Aorta (tissue), 5 donors: ENCODE data around the gene GRHL3. TPM values are rescaled to one million over a fixed set of nuclear protein-coding genes. Genes with fewer than 3 reads are reported as not detected.

Experiments used
- ATAC-seq: fragments of 200-7000 bp; cut with Tn5 transposase; one replicate; pipeline ENCODE4 v1.9.1; 2022; ENCODE audit warnings: moderate library complexity; ENCODE audit not compliant: low FRiP score
- DNase-seq, 2 donors: peaks; one replicate each; pipeline ENCODE4 v3.0.0-alpha.2; 2020
- H3K27ac ChIP-seq, 2 donors: one replicate each; pipeline ENCODE4 v1.5.1; 2013; ENCODE audit warnings: low read length in 2 of 2, mild to moderate bottlenecking in 2 of 2, moderate library complexity in 2 of 2, control low read depth in 1 of 2, inconsistent platforms in 1 of 2, low read depth in 1 of 2
- H3K27me3 ChIP-seq, 2 donors: one replicate each; pipeline ENCODE4 v1.6.1; 2013; ENCODE audit warnings: control low read depth in 1 of 2, low read length in 1 of 2, mild to moderate bottlenecking in 1 of 2, moderate library complexity in 1 of 2; ENCODE audit not compliant: insufficient read depth in 2 of 2, control insufficient read depth in 1 of 2
- H3K36me3 ChIP-seq, 2 donors: one replicate each; pipeline ENCODE4 v1.6.1; 2013; ENCODE audit warnings: control low read depth in 1 of 2, low read length in 1 of 2, mild to moderate bottlenecking in 1 of 2; ENCODE audit not compliant: insufficient read depth in 2 of 2, control insufficient read depth in 1 of 2
- H3K4me1 ChIP-seq, 2 donors: one replicate each; pipeline ENCODE4 v1.6.1; 2013; ENCODE audit warnings: low read length in 2 of 2, control low read depth in 1 of 2, mild to moderate bottlenecking in 1 of 2, moderate library complexity in 1 of 2; ENCODE audit not compliant: insufficient read depth in 2 of 2, control insufficient read depth in 1 of 2
- H3K4me3 ChIP-seq, 2 donors: one replicate each; pipeline ENCODE4 v1.5.1; 2013; ENCODE audit warnings: low read length in 2 of 2, control low read depth in 1 of 2, mild to moderate bottlenecking in 1 of 2
- H3K9me3 ChIP-seq: one replicate; pipeline ENCODE4 v1.6.1; 2013; ENCODE audit warnings: mild to moderate bottlenecking, low read length; ENCODE audit not compliant: control insufficient read depth
- WGBS, 2 donors: extraction: QIAGEN DNeasy Blood & Tissue Kit; methylation state at CpG; one replicate each; pipeline ENCODE4 v1.1.7; 2013; 5-methylcytosine and 5-hydroxymethylcytosine counted together
- intact Hi-C, 2 donors: fragments of 100-400 bp; cut with DNase I; formaldehyde crosslinking; loops; one replicate each; pipeline versions ENCODE4 v1.14.2 to v1.15.0; 2022
- polyA plus RNA-seq, 2 donors: library from polyadenylated mRNA; stranded (reverse); fragments of 200-250 nt; gene quantifications; one replicate each; pipeline ENCODE4 v1.2.3, GENCODE V29; 2013
- total RNA-seq, 2 donors: library from RNA; stranded (reverse); fragmentation: NEBNext Ultra II Directional; extraction: Animal tissue kit (Norgen Biotek cat#: 25700); gene quantifications; one replicate each; pipeline ENCODE4 v1.2.1, GENCODE V29; 2021
- donor health status: healthy with polysubstance abuse.
- donor health status: Bipolar disorder and iron deficiency.
- donor health status: DM: no; HTN: no; CAD: no.
- donor health status: DM: no; HTN: no; CAD: no.
- donor health status: DM: yes; HTN: yes; CAD: no.

GRHL3 gene
- total and polyA plus RNA-seq, 4 donors: 0.08 TPM; not detected in 3

DNA sequence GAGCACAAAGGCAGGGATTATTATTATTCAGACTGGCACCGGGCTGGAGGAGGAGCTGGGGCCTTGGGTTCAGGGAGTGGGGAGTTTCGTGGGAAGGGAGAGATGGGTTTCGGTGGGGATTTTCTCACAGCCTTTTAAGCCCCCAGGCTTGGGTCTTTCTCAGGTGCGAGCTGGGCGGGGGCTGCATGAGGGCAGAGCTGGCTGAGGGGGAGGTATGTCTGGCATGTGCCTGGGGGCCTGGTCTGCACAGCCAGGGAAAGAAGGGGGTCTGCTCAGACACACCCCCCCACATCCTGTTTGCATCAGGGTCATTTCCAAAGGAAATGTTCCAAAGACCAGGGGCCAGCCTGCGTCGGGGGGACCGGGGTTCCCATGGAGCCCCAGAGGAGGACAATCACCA, 21.6 kb downstream of the GRHL3 start:
- Histone ChIP-seq H3K9me3 (no peaks in the 10 kb centered on the region), H3K4me3 (no peak overlapping the region), H3K4me1 (no peaks in the 10 kb centered on the region), H3K36me3 (no peaks in the 10 kb centered on the region), H3K27ac (no peak overlapping the region), H3K27me3 (no peaks in the 10 kb centered on the region)
- no peak for ATAC-seq
- no peak for DNase-seq
- WGBS, 2 donors: 63 to 72% methylated on average over 8 of the region's 8 CpGs
- intact Hi-C loops: no loop called here

DNA sequence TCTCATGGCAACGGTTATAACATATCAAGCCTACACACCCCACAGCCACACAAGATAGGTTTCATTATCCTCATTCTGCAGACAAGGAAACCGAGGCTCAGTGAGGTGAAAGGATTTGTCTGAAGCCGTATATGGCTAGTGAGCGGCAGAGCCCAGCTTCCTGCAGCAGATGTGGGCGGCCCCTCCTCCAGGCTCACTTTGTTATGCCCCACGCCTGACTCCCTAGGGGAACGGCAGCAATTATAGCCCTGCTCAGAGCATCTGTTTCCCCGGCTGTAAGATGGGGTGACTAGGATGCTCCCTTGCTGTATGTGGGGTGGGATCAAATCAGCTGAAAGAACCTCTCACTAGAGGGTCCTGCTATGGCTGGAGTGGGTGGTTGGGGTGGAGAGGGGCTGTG, 22.1 kb downstream of the GRHL3 start:
- Histone ChIP-seq H3K4me1 (no peaks in the 10 kb centered on the region), H3K4me3 (no peak overlapping the region), H3K9me3 (no peaks in the 10 kb centered on the region), H3K27me3 (no peaks in the 10 kb centered on the region), H3K27ac (no peak overlapping the region), H3K36me3 (no peaks in the 10 kb centered on the region)
- 65% methylated on average over 8 of the region's 8 CpGs for WGBS, 2 donors
- DNase-seq: no peak
- intact Hi-C loops: no loop called here
- ATAC-seq: no peak

DNA sequence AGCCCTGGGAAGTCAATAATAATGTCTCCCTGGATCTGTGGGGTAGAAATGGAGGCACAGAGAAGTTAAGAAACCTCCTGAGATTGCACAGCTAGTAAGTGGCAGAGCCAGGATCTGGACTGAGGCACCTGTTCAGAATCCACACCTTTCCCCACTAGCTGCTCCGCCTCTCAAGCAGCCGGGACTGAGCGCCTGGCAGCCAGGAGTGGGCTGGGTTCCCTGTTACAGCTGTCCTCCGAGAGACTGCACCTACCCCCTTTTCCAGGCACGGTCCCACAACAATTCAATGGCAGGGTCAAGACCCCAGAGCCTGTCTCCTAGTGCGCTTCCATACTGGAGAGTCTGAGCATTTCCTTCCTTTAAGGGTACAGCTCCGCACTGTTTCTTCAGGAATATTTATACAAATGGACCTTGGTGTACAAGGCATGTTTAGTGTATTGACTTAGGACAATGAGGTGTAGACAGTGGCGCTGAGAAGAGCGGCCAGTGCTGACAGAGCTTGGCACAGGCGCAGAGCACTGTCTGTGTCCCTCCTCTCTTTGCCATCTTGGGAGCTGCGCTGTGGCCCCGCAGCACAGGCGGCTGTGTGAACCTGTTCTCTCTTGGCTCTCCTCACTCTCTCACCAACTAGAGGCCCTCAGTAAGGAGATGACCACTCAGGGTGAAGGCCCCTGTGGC, 24.4 kb downstream of the GRHL3 start:
- H3K4me1 ChIP-seq: no peaks in the 10 kb centered on the region
- no peak overlapping the region for H3K4me3 ChIP-seq
- DNase-seq (no peak), ATAC-seq (no peak)
- 85 to 92% methylated on average over 13 of the region's 13 CpGs for WGBS, 2 donors
- intact Hi-C loops: no loop called here
- no peaks in the 10 kb centered on the region for H3K36me3 ChIP-seq
- H3K27me3 ChIP-seq: no peaks in the 10 kb centered on the region
- no peaks in the 10 kb centered on the region for H3K9me3 ChIP-seq
- no peak overlapping the region for H3K27ac ChIP-seq

DNA sequence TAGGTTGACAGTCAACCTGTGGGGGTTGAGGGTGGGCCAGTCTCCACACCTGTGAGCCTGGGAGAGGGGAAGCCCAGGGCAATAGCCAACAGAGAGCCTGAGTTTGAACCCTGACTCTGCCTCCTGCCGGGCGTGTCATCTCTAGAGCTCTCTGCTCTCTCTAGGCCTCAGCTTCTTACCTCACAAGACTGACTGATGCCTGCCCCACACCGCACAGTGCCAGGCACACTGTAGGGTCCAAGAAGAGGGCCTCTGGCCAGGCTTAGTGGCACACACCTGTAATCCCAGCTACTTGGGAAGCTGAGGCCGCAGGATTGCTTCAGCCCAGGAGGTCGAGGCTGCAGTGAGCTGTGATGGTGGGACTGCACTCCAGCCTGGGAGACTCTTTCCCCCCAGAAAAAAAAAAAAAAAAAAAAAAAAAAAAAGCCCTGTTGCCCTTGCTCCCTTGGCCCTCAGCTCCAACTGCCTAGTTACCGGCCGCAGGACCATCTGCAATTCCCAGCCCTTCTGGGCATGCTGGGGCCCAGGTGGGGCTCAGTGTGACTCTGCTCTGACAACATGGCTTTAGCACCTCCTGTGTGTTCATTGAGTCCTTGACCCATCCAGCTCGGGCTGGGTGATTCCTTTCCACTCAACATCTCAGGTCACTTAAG, 25.1 kb downstream of the GRHL3 start:
- DNase-seq: no peak
- Histone ChIP-seq H3K4me3 (no peak overlapping the region), H3K36me3 (no peaks in the 10 kb centered on the region), H3K27ac (no peak overlapping the region), H3K27me3 (no peaks in the 10 kb centered on the region), H3K9me3 (no peaks in the 10 kb centered on the region), H3K4me1 (no peaks in the 10 kb centered on the region)
- WGBS, 2 donors: 86 to 91% methylated on average over 8 of the region's 8 CpGs
- intact Hi-C loops: no loop called here
- no peak for ATAC-seq

DNA sequence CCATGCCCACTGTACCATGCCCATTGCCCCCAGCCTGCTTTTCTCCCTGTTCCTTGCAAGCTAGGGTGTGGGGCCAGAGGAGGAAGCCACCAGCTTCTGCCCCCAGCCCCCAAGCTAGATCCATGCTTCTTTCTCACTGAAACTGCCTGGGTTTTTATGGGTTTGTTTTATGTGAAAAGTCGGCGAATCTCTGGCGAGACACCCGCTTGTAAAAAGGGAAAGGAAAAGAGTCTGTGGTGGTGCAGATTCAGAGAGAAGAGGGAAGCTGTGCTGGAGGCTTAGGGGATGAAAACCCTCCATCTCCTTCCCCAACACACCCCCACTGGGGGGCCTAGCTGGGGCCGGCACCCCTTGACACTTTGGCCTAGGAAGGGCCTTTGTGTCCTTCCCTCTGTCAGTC, 26.2 kb downstream of the GRHL3 start:
- Histone ChIP-seq H3K36me3 (no peaks in the 10 kb centered on the region), H3K27ac (no peak overlapping the region), H3K9me3 (no peaks in the 10 kb centered on the region), H3K4me1 (no peaks in the 10 kb centered on the region), H3K4me3 (no peak overlapping the region), H3K27me3 (no peaks in the 10 kb centered on the region)
- 69 to 72% methylated on average over 5 of the region's 5 CpGs for WGBS, 2 donors
- intact Hi-C loops: no loop called here
- ATAC-seq (no peak), DNase-seq (no peak)

DNA sequence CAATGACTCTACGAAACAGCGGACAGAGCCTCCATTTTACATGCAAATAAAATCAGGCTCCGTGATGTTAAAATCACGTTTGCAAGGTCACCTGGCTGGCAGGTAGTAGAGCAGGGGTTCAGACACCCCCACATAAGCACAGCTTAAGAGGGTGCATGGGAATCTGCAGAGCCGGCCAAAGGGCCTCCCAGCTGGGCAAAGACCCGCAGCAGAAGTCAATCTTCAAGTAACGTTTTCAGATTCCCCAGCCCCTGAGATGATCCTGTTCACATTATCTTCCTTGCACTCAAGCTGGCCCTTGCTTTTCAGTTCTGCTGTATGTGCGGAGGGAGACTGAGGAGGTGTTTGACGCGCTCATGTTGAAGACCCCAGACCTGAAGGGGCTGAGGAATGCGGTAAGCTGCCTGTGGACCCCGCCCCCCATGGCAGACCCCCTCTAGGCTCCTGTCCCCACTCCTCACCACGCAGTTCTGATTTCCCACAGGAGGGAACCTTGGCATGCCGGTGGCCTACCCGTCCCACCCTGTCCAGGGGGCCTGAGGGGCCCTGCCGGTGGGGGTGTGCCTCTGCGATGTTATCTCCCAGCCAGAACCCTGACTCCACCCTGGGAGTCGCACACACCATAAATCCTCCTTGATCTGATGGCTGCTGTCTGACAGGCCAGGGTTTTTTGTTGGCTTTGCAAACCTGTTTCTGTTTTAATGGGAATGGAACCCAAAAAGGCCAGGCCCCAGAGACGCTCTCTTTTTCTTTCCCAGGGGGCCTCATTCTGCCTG, 28.2 kb downstream of the GRHL3 start:
- Histone ChIP-seq H3K4me1 (no peaks in the 10 kb centered on the region), H3K9me3 (no peaks in the 10 kb centered on the region), H3K27ac (no peak overlapping the region), H3K4me3 (no peak overlapping the region), H3K36me3 (no peaks in the 10 kb centered on the region), H3K27me3 (no peaks in the 10 kb centered on the region)
- 72 to 75% methylated on average over 19 of the region's 19 CpGs for WGBS, 2 donors
- intact Hi-C loops: no loop called here
- ATAC-seq (no peak), DNase-seq (no peak)

DNA sequence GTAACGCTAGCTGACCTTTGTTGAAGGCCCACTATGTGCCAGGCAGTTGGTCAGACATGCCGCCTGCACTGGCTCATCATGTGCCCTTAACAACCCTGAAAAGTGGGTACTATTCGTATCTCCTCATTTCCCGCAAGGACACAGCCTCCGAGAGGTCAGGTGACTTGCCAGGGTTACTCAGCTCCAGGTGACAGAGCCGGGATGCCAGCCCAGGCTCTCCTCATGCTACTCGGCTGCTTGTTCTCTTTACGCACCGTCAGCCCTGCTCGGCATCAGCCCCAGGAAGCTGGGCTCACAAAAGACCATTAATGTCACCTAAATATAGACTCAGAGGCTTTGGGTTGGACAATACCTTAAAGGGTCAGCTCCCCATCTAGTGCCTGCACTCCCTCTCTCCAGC, 29.0 kb downstream of the GRHL3 start:
- ATAC-seq: no peak
- Histone ChIP-seq H3K4me1 (no peaks in the 10 kb centered on the region), H3K27me3 (no peaks in the 10 kb centered on the region), H3K36me3 (no peaks in the 10 kb centered on the region), H3K9me3 (no peaks in the 10 kb centered on the region), H3K27ac (no peak overlapping the region), H3K4me3 (no peak overlapping the region)
- 91 to 94% methylated on average over 10 of the region's 10 CpGs for WGBS, 2 donors
- intact Hi-C loops: no loop called here
- no peak for DNase-seq

DNA sequence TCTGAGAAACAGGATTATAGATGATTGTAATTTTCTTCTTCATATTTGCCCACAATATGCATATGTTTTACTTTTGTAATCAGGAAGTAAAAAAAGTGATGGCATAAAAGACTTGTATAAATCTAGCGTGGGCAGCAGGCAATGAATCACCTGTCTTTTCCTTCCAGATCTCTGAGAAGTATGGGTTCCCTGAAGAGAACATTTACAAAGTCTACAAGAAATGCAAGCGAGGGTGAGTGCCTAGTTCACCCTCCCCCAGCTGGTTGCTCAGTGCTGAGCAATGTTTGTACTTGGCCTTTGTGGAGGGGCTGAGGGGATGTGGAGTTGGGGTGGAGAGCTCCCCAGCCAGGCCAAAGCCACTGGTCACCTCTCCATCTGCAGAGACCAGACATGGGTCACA, 30.7 kb downstream of the GRHL3 start:
- Histone ChIP-seq H3K27ac (no peak overlapping the region), H3K27me3 (no peaks in the 10 kb centered on the region), H3K4me3 (no peak overlapping the region), H3K36me3 (no peaks in the 10 kb centered on the region), H3K4me1 (no peaks in the 10 kb centered on the region), H3K9me3 (no peaks in the 10 kb centered on the region)
- 94 to 96% methylated on average over 2 of the region's 2 CpGs for WGBS, 2 donors
- DNase-seq: no peak
- intact Hi-C loops: no loop called here
- no peak for ATAC-seq

DNA sequence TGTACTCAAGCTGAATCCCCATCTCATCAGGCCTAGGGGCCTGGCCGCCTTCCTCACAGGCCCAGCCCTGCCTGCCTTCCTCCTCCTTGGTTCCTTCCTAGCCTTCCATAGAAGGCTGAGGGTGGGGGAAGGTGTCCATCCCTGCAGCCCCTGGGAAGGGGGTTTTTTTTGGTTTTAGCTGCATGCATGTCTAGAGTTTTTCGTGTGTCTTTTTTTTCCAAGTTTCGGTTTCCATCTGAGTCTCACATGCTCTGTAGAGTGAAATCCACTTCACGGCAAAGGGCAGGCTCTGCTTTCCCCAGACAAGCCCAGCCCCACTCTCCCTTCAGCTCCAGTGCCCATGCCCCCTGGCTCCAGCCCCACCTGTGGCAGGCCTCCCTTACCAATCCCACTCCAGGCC, 32.1 kb downstream of the GRHL3 start:
- no peaks in the 10 kb centered on the region for H3K27me3 ChIP-seq
- 87 to 96% methylated on average over 4 of the region's 4 CpGs for WGBS, 2 donors
- ATAC-seq: no peak

More for the DNA sequence above, 32.1 kb downstream of the GRHL3 start:
- intact Hi-C loops: no loop called here
- no peak overlapping the region for H3K4me3 ChIP-seq
- DNase-seq: no peak
- no peaks in the 10 kb centered on the region for H3K4me1 ChIP-seq
- H3K9me3 ChIP-seq: no peaks in the 10 kb centered on the region
- H3K36me3 ChIP-seq: no peaks in the 10 kb centered on the region
- H3K27ac ChIP-seq: no peak overlapping the region
